MG63 (cell line): ENCODE results near the gene PRSS1. TPM values are rescaled to one million over a fixed set of nuclear protein-coding genes. Genes with fewer than 3 reads are reported as not detected.
"Not testable (repeated sequence)": the region's sequence is repeated elsewhere in the genome, so short reads cannot be mapped to it uniquely, and the experiment has no call there.

Source experiments
- DNase-seq: peaks from one replicate; pipeline ENCODE4 v3.0.0-alpha.2; 2020
- H3K27me3 ChIP-seq: fragments of 250-450 bp; sonication (Bioruptor Pico); 2 replicates; pipeline ENCODE4 v1.5.1; 2020; ENCODE audit warnings: mild to moderate bottlenecking, moderate library complexity
- H3K36me3 ChIP-seq: fragments of 250-450 bp; sonication (Bioruptor Pico); 2 replicates; pipeline ENCODE4 v1.5.1; 2020; ENCODE audit warnings: mild to moderate bottlenecking, moderate library complexity
- H3K4me3 ChIP-seq: fragments of 250-450 bp; sonication (Bioruptor Pico); 2 replicates; pipeline ENCODE4 v1.5.1; 2020; ENCODE audit warnings: mild to moderate bottlenecking, moderate library complexity
- H3K9me3 ChIP-seq: fragments of 250-450 bp; sonication (Bioruptor Pico); 2 replicates; pipeline ENCODE4 v1.5.1; 2020; ENCODE audit warnings: mild to moderate bottlenecking, moderate library complexity
- total RNA-seq: library from RNA; depleted of rRNA; stranded (reverse); fragments of >200 nt; shearing (Covaris generic); gene quantifications from 2 replicates; pipeline ENCODE4 v1.2.3, GENCODE V29; 2014; ENCODE audit warnings: low replicate concordance

PRSS1 gene
- total RNA-seq, 1 experiment from 2014 or later = not detected

- H3K36me3 ChIP-seq, DNase-seq: not testable (repeated sequence)
These were observed 12.3 kb downstream of the PRSS1 start for GRCh38 chr7:142761606-142762005.

GRCh38 chr7:142762104-142762503, 12.8 kb downstream of the PRSS1 start:
- Histone ChIP-seq H3K9me3 (no peaks in the 10 kb centered on the region), H3K36me3 (no peaks in the 10 kb centered on the region), H3K4me3 (no peak overlapping the region), H3K27me3 (no peaks in the 10 kb centered on the region)
- DNase-seq = no peak

More at GRCh38 chr7:142761606-142762005, 12.3 kb downstream of the PRSS1 start:
- H3K27me3 ChIP-seq, H3K4me3 ChIP-seq, H3K9me3 ChIP-seq: not testable (repeated sequence)

GRCh38 chr7:142767451-142767850, 18.2 kb downstream of the PRSS1 start:
- no peaks in the 10 kb centered on the region for H3K36me3 ChIP-seq
- H3K27me3 ChIP-seq = no peaks in the 10 kb centered on the region
- no peak overlapping the region for H3K4me3 ChIP-seq
- DNase-seq = no peak
- H3K9me3 ChIP-seq = no peaks in the 10 kb centered on the region

GRCh38 chr7:142767861-142768260, 18.6 kb downstream of the PRSS1 start:
- Histone ChIP-seq H3K27me3 (no peaks in the 10 kb centered on the region), H3K36me3 (no peaks in the 10 kb centered on the region), H3K4me3 (no peak overlapping the region), H3K9me3 (no peaks in the 10 kb centered on the region)
- no peak for DNase-seq

GRCh38 chr7:142768885-142769284, 19.6 kb downstream of the PRSS1 start:
- not testable (repeated sequence) for H3K27me3 ChIP-seq, H3K9me3 ChIP-seq, H3K36me3 ChIP-seq, H3K4me3 ChIP-seq, DNase-seq

GRCh38 chr7:142770661-142771352, 21.5 kb downstream of the PRSS1 start, which contains the start of gene PRSS2:
Gene PRSS2, plus strand, starts transcription at chr7:142770970. Its CDS starts 13 bp downstream, at chr7:142770983.
- no peaks in the 10 kb centered on the region for H3K9me3 ChIP-seq
- no peak within 1 kb of the TSS for H3K4me3 ChIP-seq
- no peaks in the 10 kb centered on the region for H3K36me3 ChIP-seq
- no peak for DNase-seq
- no peaks in the 10 kb centered on the region for H3K27me3 ChIP-seq

GRCh38 chr7:142771353-142771723, 22.1 kb downstream of the PRSS1 start:
- H3K9me3 ChIP-seq = no peaks in the 10 kb centered on the region

GRCh38 chr7:142772051-142772450, 22.8 kb downstream of the PRSS1 start:
- Histone ChIP-seq H3K36me3 (no peaks in the 10 kb centered on the region), H3K4me3 (no peak overlapping the region), H3K9me3 (no peaks in the 10 kb centered on the region), H3K27me3 (no peaks in the 10 kb centered on the region)
- DNase-seq = no peak

More at GRCh38 chr7:142771353-142771723, 22.1 kb downstream of the PRSS1 start:
- no peak for DNase-seq
- Histone ChIP-seq H3K36me3 (no peaks in the 10 kb centered on the region), H3K27me3 (no peaks in the 10 kb centered on the region), H3K4me3 (no peak overlapping the region)

- Histone ChIP-seq H3K9me3 (no peaks in the 10 kb centered on the region), H3K27me3 (no peaks in the 10 kb centered on the region), H3K4me3 (no peak overlapping the region), H3K36me3 (no peaks in the 10 kb centered on the region)
- DNase-seq = no peak
These were observed 23.4 kb downstream of the PRSS1 start for GRCh38 chr7:142772673-142773072.

- no peaks in the 10 kb centered on the region for H3K36me3 ChIP-seq
- no peak for DNase-seq
- no peaks in the 10 kb centered on the region for H3K27me3 ChIP-seq
- no peaks in the 10 kb centered on the region for H3K9me3 ChIP-seq
- H3K4me3 ChIP-seq = no peak overlapping the region
These were observed 24.0 kb downstream of the PRSS1 start for GRCh38 chr7:142773230-142773629.

- Histone ChIP-seq H3K36me3 (no peaks in the 10 kb centered on the region), H3K4me3 (no peak overlapping the region), H3K27me3 (no peaks in the 10 kb centered on the region), H3K9me3 (no peaks in the 10 kb centered on the region)
- DNase-seq = no peak
These were observed 24.9 kb downstream of the PRSS1 start for GRCh38 chr7:142773937-142774744.

GRCh38 chr7:142774826-142775225, 25.6 kb downstream of the PRSS1 start:
- Histone ChIP-seq H3K9me3 (no peaks in the 10 kb centered on the region), H3K4me3 (no peak overlapping the region), H3K36me3 (no peaks in the 10 kb centered on the region), H3K27me3 (no peaks in the 10 kb centered on the region)
- DNase-seq = no peak

GRCh38 chr7:142775351-142776115, 26.3 kb downstream of the PRSS1 start:
- not testable (repeated sequence) for H3K27me3 ChIP-seq, H3K4me3 ChIP-seq, DNase-seq, H3K36me3 ChIP-seq, H3K9me3 ChIP-seq

GRCh38 chr7:142776206-142776844, 27.1 kb downstream of the PRSS1 start:
- no peaks in the 10 kb centered on the region for H3K36me3 ChIP-seq
- H3K9me3 ChIP-seq = no peaks in the 10 kb centered on the region
- H3K4me3 ChIP-seq = no peak overlapping the region
- no peaks in the 10 kb centered on the region for H3K27me3 ChIP-seq
- DNase-seq = peak; percentile 79

GRCh38 chr7:142776845-142777225, 27.6 kb downstream of the PRSS1 start:
- H3K9me3 ChIP-seq, H3K27me3 ChIP-seq, DNase-seq, H3K36me3 ChIP-seq, H3K4me3 ChIP-seq: not testable (repeated sequence)

GRCh38 chr7:142777318-142777717, 28.0 kb downstream of the PRSS1 start:
- H3K4me3 ChIP-seq = no peak overlapping the region
- H3K9me3 ChIP-seq = no peaks in the 10 kb centered on the region
- no peak for DNase-seq
- H3K36me3 ChIP-seq = no peaks in the 10 kb centered on the region
- H3K27me3 ChIP-seq = no peaks in the 10 kb centered on the region
